GM12864 (cell line): Measurements from ENCODE around the gene WDR45B.

ENCODE experiments used
- DNase-seq: peaks from one replicate; pipeline ENCODE4 v3.0.0-alpha.2; 2011; ENCODE audit warnings: low read depth
- H3K4me3 ChIP-seq: 2 replicates; pipeline ENCODE4 v1.5.1; 2011; ENCODE audit warnings: mild to moderate bottlenecking, low read depth, low read length, control low read depth
- TF ChIP-seq, protein P1 (sequence below): IDR thresholded peaks from 2 replicates; pipeline ENCODE4 v1.5.1; 2011; ENCODE audit warnings: low read depth, mild to moderate bottlenecking, moderate library complexity, low read length, control low read depth, inconsistent platforms; ENCODE audit errors: missing control alignments

Gene WDR45B

DNA sequence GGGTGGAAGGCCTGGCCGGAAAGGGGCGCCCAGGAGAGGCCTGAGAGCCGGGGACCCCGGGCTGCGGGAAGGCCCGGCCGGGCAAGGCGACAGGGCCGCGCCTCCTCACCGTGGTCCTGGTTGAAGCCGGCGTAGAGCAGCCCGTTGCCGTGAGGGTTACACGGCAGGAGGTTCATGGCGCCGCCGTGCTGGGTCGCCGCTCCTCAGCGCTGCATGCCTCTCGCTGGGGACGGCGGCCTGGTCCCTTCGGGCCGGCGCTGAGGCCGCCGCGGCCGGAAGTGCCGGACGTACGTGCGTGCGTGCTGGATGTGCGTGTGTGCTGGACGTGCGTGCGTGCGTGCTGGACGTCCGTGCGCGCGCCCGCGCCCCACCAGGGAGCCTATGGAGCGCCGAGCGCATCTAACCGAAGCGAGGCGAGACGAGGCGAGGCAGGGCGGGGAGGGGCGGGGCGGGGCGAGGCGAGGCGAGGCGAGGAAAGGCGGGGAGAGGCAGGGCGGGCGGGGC lies at the start of gene WDR45B:
Gene WDR45B (minus strand): TSS at position 280 of the 504 bp plus-strand sequence. CDS start 104 bp downstream, at position 176.
- peak within 1 kb of the TSS; percentile 97 for H3K4me3 ChIP-seq
- peak; percentile 84 for DNase-seq
- TF ChIP-seq, protein P1, sequence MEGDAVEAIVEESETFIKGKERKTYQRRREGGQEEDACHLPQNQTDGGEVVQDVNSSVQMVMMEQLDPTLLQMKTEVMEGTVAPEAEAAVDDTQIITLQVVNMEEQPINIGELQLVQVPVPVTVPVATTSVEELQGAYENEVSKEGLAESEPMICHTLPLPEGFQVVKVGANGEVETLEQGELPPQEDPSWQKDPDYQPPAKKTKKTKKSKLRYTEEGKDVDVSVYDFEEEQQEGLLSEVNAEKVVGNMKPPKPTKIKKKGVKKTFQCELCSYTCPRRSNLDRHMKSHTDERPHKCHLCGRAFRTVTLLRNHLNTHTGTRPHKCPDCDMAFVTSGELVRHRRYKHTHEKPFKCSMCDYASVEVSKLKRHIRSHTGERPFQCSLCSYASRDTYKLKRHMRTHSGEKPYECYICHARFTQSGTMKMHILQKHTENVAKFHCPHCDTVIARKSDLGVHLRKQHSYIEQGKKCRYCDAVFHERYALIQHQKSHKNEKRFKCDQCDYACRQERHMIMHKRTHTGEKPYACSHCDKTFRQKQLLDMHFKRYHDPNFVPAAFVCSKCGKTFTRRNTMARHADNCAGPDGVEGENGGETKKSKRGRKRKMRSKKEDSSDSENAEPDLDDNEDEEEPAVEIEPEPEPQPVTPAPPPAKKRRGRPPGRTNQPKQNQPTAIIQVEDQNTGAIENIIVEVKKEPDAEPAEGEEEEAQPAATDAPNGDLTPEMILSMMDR = no peak

DNA sequence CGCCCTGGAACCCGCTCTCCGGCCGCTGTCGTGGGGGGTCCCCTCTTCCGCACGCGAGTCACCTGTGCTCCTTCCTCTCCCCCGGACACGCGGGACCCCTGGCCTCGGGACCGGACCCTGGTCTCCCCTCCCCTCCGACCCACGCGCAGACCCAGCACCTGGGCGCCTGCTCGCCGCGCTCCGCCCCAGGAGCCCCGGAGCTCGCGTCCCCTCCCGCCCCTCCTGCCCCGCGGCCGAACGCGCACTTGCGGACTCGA lies 49.5 kb upstream of the WDR45B start:
- TF ChIP-seq, protein P1 = no peak
- DNase-seq = no peak

DNA sequence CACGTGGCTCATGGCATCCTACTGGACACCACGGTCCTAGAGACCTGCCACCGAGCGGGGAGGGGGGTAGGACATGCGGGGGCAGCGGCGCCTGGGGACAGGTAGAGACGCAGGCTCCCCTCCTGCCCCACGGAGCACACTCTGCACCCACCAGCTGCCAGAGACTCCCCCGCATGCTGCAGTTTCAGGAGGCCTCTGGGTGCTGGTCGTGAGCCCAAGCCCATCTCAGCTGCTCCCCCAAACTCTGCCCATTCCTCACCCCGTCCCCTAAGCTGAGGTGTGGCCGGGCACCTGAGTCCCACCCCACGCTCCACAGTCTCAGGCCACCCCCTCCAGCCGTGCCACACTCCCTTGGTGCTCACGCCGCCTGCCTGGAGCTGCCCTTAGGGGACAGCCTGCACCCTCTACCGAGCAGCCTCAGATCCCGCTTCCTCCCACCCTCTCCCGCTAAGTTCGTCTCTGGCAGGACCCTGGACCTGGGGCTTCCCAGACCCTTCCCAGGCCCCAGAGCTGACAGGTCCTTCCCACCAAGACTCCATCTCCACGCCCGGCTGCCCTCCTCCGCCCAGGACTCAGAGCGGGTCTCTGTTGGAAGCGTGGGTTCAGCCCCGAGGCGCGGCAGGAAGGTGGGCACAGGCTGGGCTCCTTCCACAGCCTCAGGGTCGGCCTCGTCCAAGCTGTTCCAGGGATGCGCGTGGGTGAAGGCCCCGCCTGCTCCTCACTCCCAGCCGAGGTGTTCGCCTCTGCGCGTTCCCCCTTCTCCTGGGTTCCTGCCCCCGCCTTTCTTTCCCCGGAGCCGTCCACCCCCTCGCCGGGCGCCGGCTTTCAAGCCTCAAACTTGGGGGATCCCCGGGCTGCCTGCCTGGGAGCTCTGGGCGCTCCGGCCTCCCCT lies 48.9 kb upstream of the WDR45B start:
- H3K4me3 ChIP-seq = peak overlapping the region; percentile 65
- TF ChIP-seq, protein P1 = no peak
- DNase-seq = no peak

More for the DNA sequence above, 49.5 kb upstream of the WDR45B start:
- peak overlapping the region; percentile 65 for H3K4me3 ChIP-seq

DNA sequence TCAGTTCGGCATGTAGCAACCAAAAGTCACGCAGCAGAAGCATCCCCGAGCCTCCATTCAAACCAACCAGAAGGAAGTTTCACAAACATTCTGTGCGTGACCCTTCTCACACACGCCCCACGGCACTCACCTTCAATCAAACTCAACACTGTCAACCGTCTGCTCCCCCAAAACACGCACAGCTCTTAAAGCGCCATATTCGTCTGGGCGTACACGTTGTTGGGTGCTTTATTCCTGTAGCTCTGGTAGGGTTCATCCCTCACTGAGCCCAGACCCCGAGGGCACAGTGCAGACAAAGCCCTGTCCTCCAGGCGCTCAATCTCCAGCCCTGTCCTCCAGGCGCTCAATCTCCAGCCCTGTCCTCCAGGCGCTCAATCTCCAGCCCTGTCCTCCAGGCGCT lies 48.0 kb upstream of the WDR45B start:
- TF ChIP-seq, protein P1 = no peak
- no peak overlapping the region for H3K4me3 ChIP-seq
- DNase-seq = no peak

DNA sequence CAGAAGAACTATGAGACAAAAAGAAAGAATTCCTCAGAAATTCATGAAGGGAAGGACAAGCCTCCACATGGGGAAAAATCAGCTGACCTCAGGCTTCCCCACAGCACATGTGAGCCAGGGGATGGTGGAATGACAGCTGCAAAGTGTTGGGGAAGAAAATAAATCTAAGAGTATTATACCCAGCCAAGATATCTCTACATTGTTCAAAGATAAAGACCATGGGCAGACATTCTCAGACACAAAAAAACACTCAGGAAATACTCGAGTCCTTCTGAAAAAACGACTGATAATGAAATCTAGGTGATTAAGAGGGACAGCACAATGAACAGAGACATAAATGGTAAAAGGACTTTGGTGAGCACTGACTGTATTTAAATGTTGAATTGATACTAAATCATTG lies 46.4 kb upstream of the WDR45B start:
- no peak overlapping the region for H3K4me3 ChIP-seq
- TF ChIP-seq, protein P1 = no peak
- no peak for DNase-seq

DNA sequence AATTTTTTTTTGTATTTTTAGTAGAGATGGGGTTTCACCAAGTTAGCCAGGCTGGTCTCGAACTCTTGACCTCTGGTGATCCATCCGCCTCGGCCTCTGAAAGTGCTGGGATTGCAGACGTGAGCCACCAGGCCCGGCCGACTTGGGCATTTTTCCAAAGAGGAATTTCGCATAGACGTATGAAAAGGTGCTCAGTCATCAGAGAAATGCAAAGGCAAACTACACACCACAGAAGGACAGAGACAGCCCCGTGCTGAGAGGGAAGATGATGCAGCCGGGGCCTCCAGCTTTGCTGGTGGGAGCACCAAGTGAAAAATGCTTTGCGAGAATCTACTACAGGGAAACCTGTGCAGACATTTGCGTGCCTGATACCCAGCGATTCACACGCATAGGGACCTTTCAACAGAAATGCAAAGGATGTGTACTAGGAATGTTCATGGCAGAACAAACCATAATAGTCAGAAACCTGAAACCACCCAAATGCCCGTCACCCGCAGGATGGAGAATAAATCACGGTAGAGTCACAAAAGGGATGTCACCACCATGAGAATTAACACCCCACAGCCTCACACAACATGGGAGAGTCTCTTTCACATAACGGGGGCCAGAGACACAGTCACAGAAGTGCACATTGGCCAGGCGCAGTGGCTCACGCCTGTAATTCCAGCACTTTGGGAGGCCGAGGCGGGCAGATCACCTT lies 45.1 kb upstream of the WDR45B start:
- no peak overlapping the region for H3K4me3 ChIP-seq
- TF ChIP-seq, protein P1 = no peak
- no peak for DNase-seq

DNA sequence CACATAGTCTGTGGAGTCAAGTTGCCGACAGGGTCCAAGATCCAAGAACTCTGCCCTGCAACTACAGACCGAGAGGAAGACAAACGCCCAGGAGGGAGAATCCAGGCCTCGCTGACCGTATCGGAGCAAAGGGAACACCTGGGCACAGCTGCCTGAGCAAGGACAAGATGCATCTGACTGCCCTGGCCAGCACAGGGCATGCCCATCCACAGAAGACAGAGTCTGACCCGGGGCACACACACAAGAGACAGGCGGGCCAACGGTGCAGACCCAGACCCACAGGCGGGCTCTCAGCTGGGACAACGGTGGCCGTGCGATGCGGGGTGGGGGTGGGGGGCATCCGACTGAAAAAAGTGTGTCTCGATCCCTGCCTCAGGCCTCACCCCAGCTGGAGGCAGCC lies 44.0 kb upstream of the WDR45B start:
- no peak overlapping the region for H3K4me3 ChIP-seq
- TF ChIP-seq, protein P1 = no peak
- no peak for DNase-seq
